H54 (cell line): ENCODE data around the gene PRKCB.

Source experiments
- DNase-seq: peaks from one replicate; pipeline ENCODE4 v3.0.0; 2011; ENCODE audit warnings: low spot score, mixed read lengths; ENCODE audit not compliant: insufficient read length
- FAIRE-seq: peaks from 3 replicates; lab custom pipeline; 2011; peaks lifted over from hg19 to GRCh38; lab: Jason Lieb, UNC
- POLR2A ChIP-seq: IDR thresholded peaks from 2 replicates; pipeline ENCODE4 v1.6.1; 2011; ENCODE audit warnings: low read depth, mild to moderate bottlenecking, low read length

PRKCB gene

GRCh38 chr16:23826528-23827045 lies 9.2 kb upstream of the PRKCB start:
- TF ChIP-seq POLR2A, result no peak
- DNase-seq (no peak), FAIRE-seq (no peak)

GRCh38 chr16:23827057-23827456 lies 8.7 kb upstream of the PRKCB start:
- FAIRE-seq, result no peak
- TF ChIP-seq POLR2A, result no peak

DNA sequence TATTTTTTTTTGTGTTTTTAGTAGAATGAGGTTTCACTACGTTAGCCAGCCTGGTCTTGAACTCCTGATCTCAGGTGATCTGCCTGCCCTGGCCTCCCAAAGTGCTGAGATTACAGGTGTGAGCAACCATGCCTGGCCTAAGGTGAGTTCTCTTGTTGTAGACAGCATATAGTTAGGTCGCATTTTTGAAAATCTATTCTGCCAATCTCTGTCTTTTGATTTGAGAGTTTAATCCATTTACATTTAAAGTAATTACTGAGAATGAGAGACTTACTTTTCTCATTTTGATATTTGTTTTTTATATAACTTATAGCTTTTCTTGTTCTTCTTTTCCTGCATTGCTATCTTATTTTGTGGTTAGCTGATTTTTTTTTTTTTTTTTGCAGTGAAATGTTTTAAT lies 6.3 kb upstream of the PRKCB start:
- no peak for DNase-seq
- TF ChIP-seq POLR2A, result no peak

More at GRCh38 chr16:23827057-23827456, 8.7 kb upstream of the PRKCB start:
- DNase-seq, result no peak

GRCh38 chr16:23830276-23830675 lies 5.5 kb upstream of the PRKCB start:
- no peak for DNase-seq
- FAIRE-seq, result no peak

More for the DNA sequence above, 6.3 kb upstream of the PRKCB start:
- no peak for FAIRE-seq

DNA sequence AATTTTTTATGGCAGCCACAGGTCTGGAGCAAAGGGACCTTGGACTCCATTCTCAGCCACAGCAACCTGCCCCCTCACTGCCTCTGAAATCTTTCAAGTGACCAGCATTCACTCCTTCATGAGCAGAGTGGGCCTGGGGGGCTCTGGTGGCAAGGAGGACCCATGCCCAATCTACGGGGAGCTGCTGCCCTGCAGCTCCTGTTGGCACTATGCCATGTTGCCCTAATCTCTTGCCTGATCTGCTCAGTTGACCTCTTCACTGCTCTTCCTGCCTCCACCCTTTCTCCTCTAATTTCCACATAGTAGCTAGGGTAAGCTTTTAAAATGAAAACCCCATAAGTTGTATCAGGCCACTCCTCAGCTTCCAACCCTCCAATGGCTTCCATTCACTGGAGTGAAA lies 2.9 kb upstream of the PRKCB start:
- DNase-seq (no peak), FAIRE-seq (no peak)
- TF ChIP-seq POLR2A, result no peak

More at GRCh38 chr16:23830276-23830675, 5.5 kb upstream of the PRKCB start:
- TF ChIP-seq POLR2A, result no peak

- no peak for DNase-seq
Observed at GRCh38 chr16:23833504-23833903, 2.3 kb upstream of the PRKCB start.

DNA sequence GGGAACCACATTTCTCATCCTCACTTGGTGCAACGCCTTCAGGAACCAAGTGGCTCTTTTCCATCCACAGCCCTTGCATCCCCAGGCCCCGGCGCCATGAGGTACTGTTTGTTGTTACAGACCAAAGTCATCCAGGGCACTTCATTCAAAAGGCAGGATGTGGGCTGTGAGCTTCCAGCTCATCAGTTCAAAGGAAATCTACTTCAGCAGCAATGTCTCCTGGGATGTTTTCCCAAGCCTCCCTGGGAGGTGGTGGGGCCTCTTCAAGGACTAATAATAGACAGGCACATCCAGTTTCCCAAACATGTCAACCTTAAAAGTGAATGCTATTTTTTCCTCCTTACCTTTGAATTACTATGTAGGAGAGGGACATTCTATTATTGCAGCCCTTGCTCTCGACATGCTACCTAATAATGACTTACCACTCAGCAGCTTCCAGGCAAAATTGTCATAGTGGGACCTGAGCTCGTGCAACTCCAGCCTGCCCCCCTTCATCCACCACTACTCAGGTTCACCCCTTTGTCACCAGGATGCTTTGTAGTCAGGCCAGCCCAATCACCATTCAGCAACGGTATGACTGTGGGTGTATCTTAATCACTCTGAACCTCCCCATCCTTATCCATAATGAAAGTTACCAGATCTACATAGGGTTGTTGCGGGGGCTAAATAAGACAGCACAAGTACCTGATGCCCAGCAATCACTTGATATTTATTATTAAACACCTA lies 1.7 kb upstream of the PRKCB start:
- TF ChIP-seq POLR2A, result no peak
- no peak for DNase-seq
- FAIRE-seq, result no peak

More at GRCh38 chr16:23833504-23833903, 2.3 kb upstream of the PRKCB start:
- FAIRE-seq, result no peak
- no peak for TF ChIP-seq POLR2A

- DNase-seq, result no peak
- no peak for TF ChIP-seq POLR2A
- FAIRE-seq, result no peak
Observed at GRCh38 chr16:23836078-23836403, 258 bp downstream of the PRKCB start.

DNA sequence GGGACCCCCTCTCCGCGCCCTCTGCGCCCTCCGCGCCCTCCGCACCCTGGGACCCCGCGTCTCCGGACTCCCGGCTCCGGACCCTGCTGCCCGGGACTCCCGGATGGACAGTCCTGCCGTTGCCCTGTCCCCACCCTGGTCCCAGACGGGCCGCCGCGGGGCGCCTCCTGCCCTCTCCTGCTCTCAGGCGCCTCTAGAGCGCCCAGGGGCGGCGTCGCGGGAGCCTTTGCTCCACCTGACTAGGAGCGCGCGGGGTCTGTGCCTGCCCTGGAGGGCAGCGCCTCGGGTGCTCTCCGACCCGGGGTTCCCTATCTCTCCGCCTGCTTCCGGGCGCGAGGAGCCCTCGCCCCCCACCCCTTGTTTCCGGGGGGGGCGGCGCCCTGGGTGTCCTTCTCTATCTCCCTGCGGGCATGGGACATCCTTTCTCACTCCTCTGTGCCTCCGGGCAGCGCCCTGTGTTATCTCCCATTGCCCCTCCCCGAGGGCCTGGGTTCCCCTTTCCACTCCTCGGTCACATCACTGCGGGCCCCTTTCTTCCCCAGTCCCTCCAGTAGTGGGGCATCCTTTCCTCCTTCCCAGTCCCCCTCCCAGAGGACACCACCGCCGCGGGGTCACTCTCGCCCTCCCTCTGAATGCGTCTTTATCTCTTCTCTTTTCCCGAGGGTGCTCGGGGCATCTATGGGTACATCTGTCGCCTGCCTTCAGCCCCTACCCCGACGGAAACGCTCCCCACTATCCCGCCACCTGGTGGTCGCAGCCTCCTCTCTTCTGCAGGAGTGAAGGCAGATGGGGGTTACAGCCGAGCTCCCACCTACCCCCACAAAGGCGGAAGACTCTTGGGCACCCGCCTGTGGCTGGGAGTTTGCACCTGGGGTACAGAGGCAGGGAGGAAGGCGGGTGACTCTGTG lies 875 bp downstream of the PRKCB start:
- DNase-seq, result no peak
- FAIRE-seq, result no peak
- no peak for TF ChIP-seq POLR2A

- TF ChIP-seq POLR2A, result no peak
- DNase-seq (no peak), FAIRE-seq (no peak)
Observed at GRCh38 chr16:23837553-23838308, 1.9 kb downstream of the PRKCB start.

- no peak for FAIRE-seq
- DNase-seq, result no peak
- no peak for TF ChIP-seq POLR2A
Observed at GRCh38 chr16:23838485-23839142, 2.8 kb downstream of the PRKCB start.

DNA sequence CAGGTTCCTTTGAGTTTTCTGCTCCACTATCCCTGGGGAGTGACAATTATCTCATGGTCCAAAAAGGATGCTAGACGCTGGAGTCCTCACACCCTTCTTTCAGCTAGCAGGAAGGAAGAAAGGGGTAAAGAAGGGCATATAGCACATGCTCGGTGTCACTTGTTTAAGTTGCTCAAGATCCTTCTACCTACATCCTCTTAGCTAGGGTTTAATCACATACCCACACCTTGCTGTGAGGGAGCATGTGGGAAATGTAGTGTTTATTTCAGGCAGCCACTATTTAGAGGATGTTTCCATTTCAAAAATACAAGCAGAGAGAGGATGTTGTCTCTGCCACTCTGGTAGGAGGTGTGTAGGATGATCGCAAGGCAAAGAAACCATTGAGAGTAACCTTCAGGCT lies 4.5 kb downstream of the PRKCB start:
- no peak for TF ChIP-seq POLR2A
- FAIRE-seq (no peak), DNase-seq (no peak)

DNA sequence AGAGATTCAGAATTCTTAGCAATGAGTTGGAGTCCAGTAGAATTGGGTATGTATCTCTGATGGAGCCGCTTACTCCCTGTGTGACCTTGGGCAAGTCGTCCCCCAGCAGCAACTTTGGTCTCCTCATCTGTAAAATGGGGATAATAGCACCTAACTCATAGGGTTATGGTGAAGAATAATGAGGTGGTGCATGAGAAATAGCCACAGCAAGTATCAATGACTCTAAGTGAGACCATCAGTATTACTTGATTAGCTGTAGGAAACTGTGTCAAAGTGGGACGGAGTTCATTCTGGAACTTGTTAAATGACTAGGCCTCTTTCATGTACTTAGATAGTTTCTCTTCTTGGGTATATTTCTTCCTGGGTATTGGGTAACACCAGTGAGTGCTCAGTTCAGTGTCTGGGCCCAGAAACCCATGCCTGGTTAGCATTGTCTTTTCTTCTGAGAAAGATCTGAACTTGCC lies 6.4 kb downstream of the PRKCB start:
- no peak for FAIRE-seq
- no peak for DNase-seq
- TF ChIP-seq POLR2A, result no peak

GRCh38 chr16:23843143-23843542 lies 7.4 kb downstream of the PRKCB start:
- no peak for TF ChIP-seq POLR2A
- FAIRE-seq, result no peak
- DNase-seq, result no peak
